ENCODE results near the gene SLC4A9.
"Not testable (repeated sequence)": the region's sequence is repeated elsewhere in the genome, so short reads cannot be mapped to it uniquely, and the experiment has no call there.

Gene SLC4A9

DNA sequence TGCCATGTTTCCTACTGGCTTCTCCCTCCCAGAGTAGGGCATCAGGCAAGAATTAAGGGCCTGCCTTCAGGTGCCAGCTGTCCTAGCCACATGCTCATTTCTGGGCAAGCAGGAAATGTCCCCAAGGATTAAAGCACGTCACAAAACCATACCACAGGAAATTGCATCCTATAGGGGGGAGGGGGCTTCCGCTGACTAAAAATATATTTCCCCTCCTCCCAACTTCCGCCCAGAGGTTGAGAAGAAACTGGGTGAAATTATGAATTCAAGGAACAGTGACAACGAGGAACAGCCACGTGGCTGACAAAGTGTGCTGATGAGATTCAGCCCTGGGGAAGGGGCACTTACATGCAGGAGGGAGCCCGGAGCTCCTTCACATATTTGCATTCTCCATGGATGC is 17.7 kb upstream of the SLC4A9 start:
- H3K9me3 ChIP-seq (ENCODE audit: low read length): no peaks in the 10 kb centered on the region
- H3K4me3 ChIP-seq (ENCODE audit: low read depth, low read length, poor library complexity, severe bottlenecking): no peak overlapping the region
- TF ChIP-seq EZH2 (IDR thresholded peaks at IDR 0.05; ENCODE audit: borderline replicate concordance, low read length): no peak
- TF ChIP-seq, protein P1, sequence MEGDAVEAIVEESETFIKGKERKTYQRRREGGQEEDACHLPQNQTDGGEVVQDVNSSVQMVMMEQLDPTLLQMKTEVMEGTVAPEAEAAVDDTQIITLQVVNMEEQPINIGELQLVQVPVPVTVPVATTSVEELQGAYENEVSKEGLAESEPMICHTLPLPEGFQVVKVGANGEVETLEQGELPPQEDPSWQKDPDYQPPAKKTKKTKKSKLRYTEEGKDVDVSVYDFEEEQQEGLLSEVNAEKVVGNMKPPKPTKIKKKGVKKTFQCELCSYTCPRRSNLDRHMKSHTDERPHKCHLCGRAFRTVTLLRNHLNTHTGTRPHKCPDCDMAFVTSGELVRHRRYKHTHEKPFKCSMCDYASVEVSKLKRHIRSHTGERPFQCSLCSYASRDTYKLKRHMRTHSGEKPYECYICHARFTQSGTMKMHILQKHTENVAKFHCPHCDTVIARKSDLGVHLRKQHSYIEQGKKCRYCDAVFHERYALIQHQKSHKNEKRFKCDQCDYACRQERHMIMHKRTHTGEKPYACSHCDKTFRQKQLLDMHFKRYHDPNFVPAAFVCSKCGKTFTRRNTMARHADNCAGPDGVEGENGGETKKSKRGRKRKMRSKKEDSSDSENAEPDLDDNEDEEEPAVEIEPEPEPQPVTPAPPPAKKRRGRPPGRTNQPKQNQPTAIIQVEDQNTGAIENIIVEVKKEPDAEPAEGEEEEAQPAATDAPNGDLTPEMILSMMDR (IDR thresholded peaks at IDR 0.05; ENCODE audit: low read length): no peak
- H3K4me2 ChIP-seq (ENCODE audit: low read length): peak overlapping the region; percentile 47
- no peaks in the 10 kb centered on the region for H3K9me2 ChIP-seq (ENCODE audit: low read depth, low read length)
- peak overlapping the region; percentile 16 for H3K27ac ChIP-seq (ENCODE audit: low read depth, low read length, poor library complexity, severe bottlenecking)
- peaks cover 11% of the 10 kb centered on the region; the same call in 1 of the 2 replicates for H3K79me2 ChIP-seq (ENCODE audit: insufficient read depth, low read length)
- H3K4me1 ChIP-seq (ENCODE audit: insufficient read depth, low read length, severe bottlenecking): peaks cover 46% of the 10 kb centered on the region
- no peaks in the 10 kb centered on the region for H3K27me3 ChIP-seq (ENCODE audit: insufficient read depth, low read length)
- H4K20me1 ChIP-seq (ENCODE audit: insufficient read depth, low read length): no peaks in the 10 kb centered on the region
- no peak overlapping the region for H2AFZ ChIP-seq (ENCODE audit: low read length)
- H3K9ac ChIP-seq (ENCODE audit: low read length): no peak overlapping the region
- H3K36me3 ChIP-seq (ENCODE audit: insufficient read depth, low read length): peaks cover 39% of the 10 kb centered on the region; the same call in 1 of the 2 replicates
- no peaks in the 10 kb centered on the region for H3F3A ChIP-seq (ENCODE audit: insufficient read depth, low read length)

DNA sequence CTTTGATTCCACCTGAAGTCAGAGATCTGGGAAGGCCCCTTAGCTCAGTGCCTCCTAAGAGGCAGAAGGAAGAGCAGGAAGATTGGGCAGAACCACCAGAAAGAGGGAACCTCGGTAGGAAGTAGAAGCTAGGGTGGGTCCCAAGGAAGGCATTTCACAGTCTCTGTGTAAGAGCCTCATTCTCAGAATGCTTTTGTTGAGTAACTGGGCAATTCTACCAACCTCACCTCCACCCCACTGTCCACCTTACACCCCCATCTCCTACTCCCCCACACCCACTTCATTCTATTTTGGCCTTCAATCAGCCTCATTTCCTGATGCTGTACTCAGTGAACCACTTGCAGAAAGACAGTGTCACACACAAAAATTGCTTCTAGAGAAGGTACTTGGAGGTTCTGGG is 17.1 kb upstream of the SLC4A9 start:
- Histone ChIP-seq H2AFZ (ENCODE audit: low read length) (no peak overlapping the region), H4K20me1 (ENCODE audit: insufficient read depth, low read length) (no peaks in the 10 kb centered on the region), H3K9ac (ENCODE audit: low read length) (peak overlapping the region; percentile 1; the same call in 1 of the 2 replicates), H3K27ac (ENCODE audit: low read depth, low read length, poor library complexity, severe bottlenecking) (peak overlapping the region; percentile 14), H3K27me3 (ENCODE audit: insufficient read depth, low read length) (no peaks in the 10 kb centered on the region), H3K4me1 (ENCODE audit: insufficient read depth, low read length, severe bottlenecking) (peaks cover 52% of the 10 kb centered on the region), H3K9me3 (ENCODE audit: low read length) (no peaks in the 10 kb centered on the region), H3F3A (ENCODE audit: insufficient read depth, low read length) (no peaks in the 10 kb centered on the region), H3K4me3 (ENCODE audit: low read depth, low read length, poor library complexity, severe bottlenecking) (peak overlapping the region; percentile 15), H3K4me2 (ENCODE audit: low read length) (peak overlapping the region; percentile 47), H3K36me3 (ENCODE audit: insufficient read depth, low read length) (peaks cover 39% of the 10 kb centered on the region; the same call in 1 of the 2 replicates), H3K9me2 (ENCODE audit: low read depth, low read length) (no peaks in the 10 kb centered on the region), H3K79me2 (ENCODE audit: insufficient read depth, low read length) (peaks cover 16% of the 10 kb centered on the region; the same call in 1 of the 2 replicates)
- no peak for TF ChIP-seq EZH2 (IDR thresholded peaks at IDR 0.05; ENCODE audit: borderline replicate concordance, low read length)
- TF ChIP-seq, protein P1 (IDR thresholded peaks at IDR 0.05; ENCODE audit: low read length): no peak

DNA sequence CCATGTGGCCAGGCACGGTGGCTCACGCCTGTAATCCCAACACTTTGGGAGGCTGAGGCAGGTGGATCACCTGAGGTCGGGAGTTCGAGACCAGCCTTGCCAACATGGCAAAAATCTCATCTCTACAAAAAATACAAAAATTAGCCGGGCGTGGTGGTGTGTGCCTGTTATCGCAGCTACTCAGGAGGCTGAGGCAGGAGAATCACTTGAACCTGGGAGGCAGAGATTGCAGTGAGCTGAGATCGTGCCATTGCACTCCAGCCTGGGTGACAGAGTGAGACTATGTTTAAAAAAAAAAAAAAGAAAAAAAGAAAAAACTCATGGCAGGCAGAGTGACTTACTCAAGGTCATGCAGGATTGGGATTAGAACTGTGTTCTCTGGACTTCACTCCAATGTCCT is 16.1 kb upstream of the SLC4A9 start:
- Histone ChIP-seq H3K27ac (ENCODE audit: low read depth, low read length, poor library complexity, severe bottlenecking) (peak overlapping the region; percentile 3), H3K9ac (ENCODE audit: low read length) (peak overlapping the region; percentile 84; the same call in 1 of the 2 replicates), H3K36me3 (ENCODE audit: insufficient read depth, low read length) (peaks cover 35% of the 10 kb centered on the region; the same call in 1 of the 2 replicates), H3K4me3 (ENCODE audit: low read depth, low read length, poor library complexity, severe bottlenecking) (peak overlapping the region; percentile 78), H3K79me2 (ENCODE audit: insufficient read depth, low read length) (peaks cover 16% of the 10 kb centered on the region; the same call in 1 of the 2 replicates), H3K4me1 (ENCODE audit: insufficient read depth, low read length, severe bottlenecking) (peaks cover 62% of the 10 kb centered on the region), H3K4me2 (ENCODE audit: low read length) (peak overlapping the region; percentile 84)
- H3K9me3 ChIP-seq (ENCODE audit: low read length); H3K9me2 ChIP-seq (ENCODE audit: low read depth, low read length); H3F3A ChIP-seq (ENCODE audit: insufficient read depth, low read length); H3K27me3 ChIP-seq (ENCODE audit: insufficient read depth, low read length); H4K20me1 ChIP-seq (ENCODE audit: insufficient read depth, low read length); H2AFZ ChIP-seq (ENCODE audit: low read length): not testable (repeated sequence)
